SJSA1 (cell line): Measurements from ENCODE around the gene RBMY1E. TPM values are rescaled to one million over a fixed set of nuclear protein-coding genes. Genes with fewer than 3 reads are reported as not detected.
"Not testable (repeated sequence)": the region's sequence is repeated elsewhere in the genome, so short reads cannot be mapped to it uniquely, and the experiment has no call there.

ENCODE experiments used
- DNase-seq, 2 experiments: peaks; one replicate each; pipeline ENCODE4 v3.0.0-alpha.2; 2015 to 2020; ENCODE audit warnings: low spot score in 2 of 2, low read depth in 1 of 2
- H3K27ac ChIP-seq: fragments of 250-450 bp; sonication (Bioruptor Pico); 2 replicates; pipeline ENCODE4 v1.5.1; 2020; ENCODE audit warnings: mild to moderate bottlenecking, moderate library complexity
- H3K27me3 ChIP-seq: fragments of 250-450 bp; sonication (Bioruptor Pico); replicated peaks from 2 replicates; pipeline ENCODE4 v1.5.1; 2020; ENCODE audit warnings: mild to moderate bottlenecking, moderate library complexity
- H3K36me3 ChIP-seq: fragments of 250-450 bp; sonication (Bioruptor Pico); 2 replicates; pipeline ENCODE4 v1.5.1; 2020; ENCODE audit warnings: mild to moderate bottlenecking
- H3K4me1 ChIP-seq: fragments of 250-450 bp; sonication (Bioruptor Pico); replicated peaks from 2 replicates; pipeline ENCODE4 v1.6.1; 2021; ENCODE audit warnings: mild to moderate bottlenecking
- H3K4me3 ChIP-seq: fragments of 250-450 bp; sonication (Bioruptor Pico); 2 replicates; pipeline ENCODE4 v1.5.1; 2020; ENCODE audit warnings: mild to moderate bottlenecking
- H3K9me3 ChIP-seq: fragments of 250-450 bp; sonication (Bioruptor Pico); replicated peaks from 2 replicates; pipeline ENCODE4 v1.5.1; 2020; ENCODE audit warnings: mild to moderate bottlenecking
- total RNA-seq: library from RNA; depleted of rRNA; stranded (reverse); fragments of >200 nt; shearing (Covaris generic); gene quantifications from 2 replicates; pipeline ENCODE4 v1.2.3, GENCODE V29; 2014; rRNA removed

Gene RBMY1E
- total RNA-seq, result not detected in 2 replicates

- not testable (repeated sequence) for DNase-seq, H3K4me1 ChIP-seq, H3K4me3 ChIP-seq
Observed at GRCh38 chrY:21917932-21918331, at the start of gene RBMY1E. TSS of gene RBMY1E (minus strand) at chrY:21918032. CDS start at chrY:21916054, 1,978 bp downstream.

GRCh38 chrY:21894426-21894825 lies 23.4 kb downstream of the RBMY1E start, which contains the start of gene RBMY1D:
TSS of gene RBMY1D (minus strand) at chrY:21894526. CDS start at chrY:21892513, 2,013 bp downstream.
- not testable (repeated sequence) for H3K4me3 ChIP-seq, H3K27ac ChIP-seq, H3K36me3 ChIP-seq

More at GRCh38 chrY:21917932-21918331, at the start of gene RBMY1E:
- not testable (repeated sequence) for H3K36me3 ChIP-seq, H3K9me3 ChIP-seq, H3K27ac ChIP-seq, H3K27me3 ChIP-seq

GRCh38 chrY:21869407-21870076 lies 48.3 kb downstream of the RBMY1E start:
- not testable (repeated sequence) for H3K4me3 ChIP-seq, H3K27me3 ChIP-seq, H3K27ac ChIP-seq, H3K36me3 ChIP-seq, H3K9me3 ChIP-seq, DNase-seq, H3K4me1 ChIP-seq

More at GRCh38 chrY:21894426-21894825, 23.4 kb downstream of the RBMY1E start, which contains the start of gene RBMY1D:
- H3K4me1 ChIP-seq, DNase-seq, H3K9me3 ChIP-seq, H3K27me3 ChIP-seq: not testable (repeated sequence)

Other genes with a start within 250 kb of the RBMY1E start
- not detected in 2 replicates for gene RBMY1D, start 23.5 kb downstream of the RBMY1E start, total RNA-seq